HG03103 (cell line): ENCODE results near the gene MUC12.
"Not testable (repeated sequence)": the region's sequence is repeated elsewhere in the genome, so short reads cannot be mapped to it uniquely, and the experiment has no call there.

Experiments
- ATAC-seq: cut with Tn5 transposase; IDR thresholded peaks from one replicate; pipeline ENCODE4 v1.9.1; 2021; ENCODE audit warnings: low read depth; ENCODE audit not compliant: unreplicated experiment

Gene MUC12

DNA sequence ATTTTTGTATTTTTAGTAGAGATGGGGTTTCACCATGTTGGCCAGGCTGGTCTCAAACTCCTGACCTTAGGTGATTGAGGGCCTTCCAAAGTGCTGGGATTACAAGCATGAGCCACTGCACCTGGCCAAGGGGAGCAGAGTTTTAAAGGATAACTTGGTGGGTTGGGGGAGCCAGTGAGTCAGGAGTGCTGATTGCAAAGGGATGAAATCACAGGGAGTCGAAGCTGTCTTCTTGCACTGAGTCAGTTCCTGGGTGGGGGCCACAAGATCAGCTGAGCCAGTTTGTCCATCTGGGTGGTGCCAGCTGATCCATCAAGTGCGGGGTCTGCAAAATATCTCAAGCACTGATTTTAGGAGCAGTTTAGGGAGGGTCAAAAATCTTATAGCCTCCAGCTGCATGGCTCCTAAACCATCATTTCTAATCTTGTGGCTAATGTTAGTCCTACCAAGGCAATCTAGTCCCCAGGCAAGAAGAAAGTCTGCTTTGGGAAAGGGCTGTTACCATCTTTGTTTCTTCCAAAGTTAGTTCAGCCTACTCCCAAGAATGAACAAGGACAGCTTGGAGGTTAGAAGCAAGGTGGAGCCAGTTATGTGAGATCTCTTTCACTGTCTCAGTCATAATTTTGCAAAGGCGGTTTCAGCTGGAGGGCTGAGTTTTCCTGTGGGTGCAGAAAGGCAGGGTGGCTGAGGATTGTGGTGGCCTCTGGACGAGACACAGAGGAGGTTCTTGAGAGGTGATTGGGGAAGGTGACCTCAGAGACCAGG is 15.8 kb downstream of the MUC12 start:
- not testable (repeated sequence) for ATAC-seq

DNA sequence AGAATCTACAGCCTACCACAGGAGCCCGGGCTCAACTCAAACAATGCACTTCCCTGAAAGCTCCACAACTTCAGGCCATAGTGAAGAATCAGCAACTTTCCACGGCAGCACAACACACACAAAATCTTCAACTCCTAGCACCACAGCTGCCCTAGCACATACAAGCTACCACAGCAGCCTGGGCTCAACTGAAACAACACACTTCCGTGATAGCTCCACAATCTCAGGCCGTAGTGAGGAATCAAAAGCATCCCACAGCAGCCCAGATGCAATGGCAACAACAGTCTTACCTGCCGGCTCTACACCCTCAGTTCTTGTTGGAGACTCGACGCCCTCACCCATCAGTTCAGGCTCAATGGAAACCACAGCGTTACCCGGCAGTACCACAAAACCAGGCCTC is 22.3 kb downstream of the MUC12 start:
- no peak for ATAC-seq

DNA sequence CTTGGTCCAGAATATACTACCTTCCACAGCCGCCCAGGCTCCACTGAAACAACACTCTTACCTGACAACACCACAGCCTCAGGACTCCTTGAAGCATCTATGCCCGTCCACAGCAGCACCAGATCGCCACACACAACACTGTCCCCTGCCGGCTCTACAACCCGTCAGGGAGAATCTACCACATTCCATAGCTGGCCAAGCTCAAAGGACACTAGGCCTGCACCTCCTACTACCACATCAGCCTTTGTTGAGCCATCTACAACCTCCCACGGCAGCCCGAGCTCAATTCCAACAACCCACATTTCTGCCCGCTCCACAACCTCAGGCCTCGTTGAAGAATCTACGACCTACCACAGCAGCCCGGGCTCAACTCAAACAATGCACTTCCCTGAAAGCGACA is 22.9 kb downstream of the MUC12 start:
- ATAC-seq, result not testable (repeated sequence)

DNA sequence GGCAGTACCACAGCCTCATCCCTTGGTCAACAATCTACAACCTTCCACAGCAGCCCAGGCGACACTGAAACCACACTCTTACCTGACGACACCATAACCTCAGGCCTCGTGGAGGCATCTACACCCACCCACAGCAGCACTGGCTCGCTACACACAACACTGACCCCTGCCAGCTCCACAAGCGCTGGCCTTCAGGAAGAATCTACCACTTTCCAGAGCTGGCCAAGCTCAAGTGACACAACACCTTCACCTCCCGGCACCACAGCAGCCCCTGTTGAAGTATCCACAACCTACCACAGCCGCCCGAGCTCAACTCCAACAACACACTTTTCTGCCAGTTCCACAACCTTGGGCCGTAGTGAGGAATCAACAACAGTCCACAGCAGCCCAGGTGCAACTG is 25.3 kb downstream of the MUC12 start:
- not testable (repeated sequence) for ATAC-seq

DNA sequence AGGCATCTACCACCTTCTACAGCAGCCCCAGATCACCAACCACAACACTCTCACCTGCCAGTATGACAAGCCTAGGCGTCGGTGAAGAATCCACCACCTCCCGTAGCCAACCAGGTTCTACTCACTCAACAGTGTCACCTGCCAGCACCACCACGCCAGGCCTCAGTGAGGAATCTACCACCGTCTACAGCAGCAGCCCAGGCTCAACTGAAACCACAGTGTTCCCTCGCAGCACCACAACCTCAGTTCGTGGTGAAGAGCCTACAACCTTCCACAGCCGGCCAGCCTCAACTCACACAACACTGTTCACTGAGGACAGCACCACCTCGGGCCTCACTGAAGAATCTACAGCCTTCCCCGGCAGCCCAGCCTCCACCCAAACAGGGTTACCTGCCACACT is 29.2 kb downstream of the MUC12 start:
- not testable (repeated sequence) for ATAC-seq

DNA sequence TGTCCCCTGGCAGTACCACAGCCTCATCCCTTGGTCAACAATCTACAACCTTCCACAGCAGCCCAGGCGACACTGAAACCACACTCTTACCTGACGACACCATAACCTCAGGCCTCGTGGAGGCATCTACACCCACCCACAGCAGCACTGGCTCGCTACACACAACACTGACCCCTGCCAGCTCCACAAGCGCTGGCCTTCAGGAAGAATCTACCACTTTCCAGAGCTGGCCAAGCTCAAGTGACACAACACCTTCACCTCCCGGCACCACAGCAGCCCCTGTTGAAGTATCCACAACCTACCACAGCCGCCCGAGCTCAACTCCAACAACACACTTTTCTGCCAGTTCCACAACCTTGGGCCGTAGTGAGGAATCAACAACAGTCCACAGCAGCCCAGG is 30.0 kb downstream of the MUC12 start:
- not testable (repeated sequence) for ATAC-seq

DNA sequence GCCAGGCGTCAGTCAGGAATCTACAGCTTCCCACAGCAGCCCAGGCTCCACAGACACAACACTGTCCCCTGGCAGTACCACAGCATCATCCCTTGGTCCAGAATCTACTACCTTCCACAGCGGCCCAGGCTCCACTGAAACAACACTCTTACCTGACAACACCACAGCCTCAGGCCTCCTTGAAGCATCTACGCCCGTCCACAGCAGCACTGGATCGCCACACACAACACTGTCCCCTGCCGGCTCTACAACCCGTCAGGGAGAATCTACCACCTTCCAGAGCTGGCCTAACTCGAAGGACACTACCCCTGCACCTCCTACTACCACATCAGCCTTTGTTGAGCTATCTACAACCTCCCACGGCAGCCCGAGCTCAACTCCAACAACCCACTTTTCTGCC is 30.7 kb downstream of the MUC12 start:
- not testable (repeated sequence) for ATAC-seq

DNA sequence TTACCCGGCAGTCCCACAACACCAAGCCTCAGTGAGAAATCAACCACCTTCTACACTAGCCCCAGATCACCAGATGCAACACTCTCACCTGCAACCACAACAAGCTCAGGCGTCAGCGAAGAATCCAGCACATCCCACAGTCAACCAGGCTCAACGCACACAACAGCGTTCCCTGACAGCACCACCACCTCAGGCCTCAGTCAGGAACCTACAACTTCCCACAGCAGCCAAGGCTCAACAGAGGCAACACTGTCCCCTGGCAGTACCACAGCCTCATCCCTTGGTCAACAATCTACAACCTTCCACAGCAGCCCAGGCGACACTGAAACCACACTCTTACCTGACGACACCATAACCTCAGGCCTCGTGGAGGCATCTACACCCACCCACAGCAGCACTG is 33.0 kb downstream of the MUC12 start:
- ATAC-seq, result not testable (repeated sequence)

DNA sequence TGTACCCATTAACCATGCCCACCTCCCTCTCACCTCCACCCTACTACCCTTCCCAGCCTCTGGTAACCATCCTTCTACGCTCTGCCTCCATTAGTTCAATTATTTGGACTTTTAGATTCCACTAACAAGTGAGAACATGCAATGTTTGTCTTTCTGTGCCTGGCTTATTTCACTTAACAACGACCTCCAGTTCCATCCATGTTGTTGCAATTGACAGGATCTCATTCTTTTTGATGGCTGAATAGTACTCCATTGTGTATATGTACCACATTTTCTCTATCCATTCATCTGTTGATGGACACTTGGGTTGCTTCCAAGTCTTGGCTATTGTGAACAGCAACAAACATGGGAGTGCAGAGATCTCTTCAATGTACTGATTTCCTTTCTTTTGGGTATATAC is 38.0 kb downstream of the MUC12 start:
- not testable (repeated sequence) for ATAC-seq

DNA sequence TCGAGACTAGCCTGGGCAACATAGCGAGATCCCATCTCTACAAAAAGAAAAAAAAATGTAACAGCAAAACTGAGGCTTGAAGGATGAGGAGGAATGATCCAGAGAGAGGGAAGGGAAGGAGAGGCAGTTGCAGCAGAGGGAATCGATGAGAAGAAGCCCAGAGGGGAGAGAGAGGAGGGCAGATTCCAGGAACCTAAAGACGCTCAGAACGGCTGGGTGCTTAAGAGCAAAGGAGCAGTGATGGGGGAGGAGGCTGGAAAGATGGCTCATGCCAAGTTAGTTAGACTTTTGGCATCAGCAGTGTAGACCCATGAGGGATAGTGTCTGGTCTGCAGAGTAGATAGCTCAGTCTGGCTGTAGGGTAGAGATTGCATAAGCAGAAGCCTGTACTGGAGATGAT is 40.3 kb downstream of the MUC12 start:
- ATAC-seq, result no peak

DNA sequence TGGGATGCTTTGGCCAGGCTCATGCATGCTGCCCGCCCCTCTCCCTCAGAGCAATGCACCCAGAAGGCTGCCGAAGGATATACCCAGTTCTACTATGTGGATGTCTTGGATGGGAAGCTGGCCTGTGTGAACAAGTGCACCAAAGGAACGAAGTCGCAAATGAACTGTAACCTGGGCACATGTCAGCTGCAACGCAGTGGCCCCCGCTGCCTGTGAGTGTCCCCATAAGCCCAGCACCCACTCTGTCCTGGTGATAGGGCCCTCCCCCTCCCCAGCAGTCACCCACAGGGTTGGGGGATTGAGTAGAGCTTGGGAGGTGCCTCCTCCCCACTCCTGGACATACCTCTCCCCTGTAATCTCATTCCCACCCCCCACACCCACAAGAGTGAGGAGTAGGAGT is 43.6 kb downstream of the MUC12 start:
- no peak for ATAC-seq

DNA sequence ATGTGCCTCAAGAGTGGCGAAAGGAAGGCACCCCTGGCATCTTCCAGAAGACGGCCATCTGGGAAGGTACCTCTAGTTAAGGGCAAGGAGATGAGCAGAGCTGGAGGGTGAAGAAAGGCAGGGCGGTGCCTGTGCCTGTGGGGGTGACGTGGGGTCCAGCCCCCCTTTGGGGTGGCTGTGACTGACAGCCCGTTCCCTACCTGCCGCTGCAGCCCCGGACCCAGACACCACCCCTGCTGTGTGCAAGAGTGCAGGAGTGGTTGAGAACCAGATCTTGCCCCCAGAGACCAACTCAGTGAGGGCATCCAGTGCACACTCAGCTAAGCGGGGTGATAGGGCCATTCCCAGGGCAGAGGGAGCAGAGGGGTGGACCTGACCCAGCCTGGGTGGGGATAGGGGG is 46.3 kb downstream of the MUC12 start:
- no peak for ATAC-seq

DNA sequence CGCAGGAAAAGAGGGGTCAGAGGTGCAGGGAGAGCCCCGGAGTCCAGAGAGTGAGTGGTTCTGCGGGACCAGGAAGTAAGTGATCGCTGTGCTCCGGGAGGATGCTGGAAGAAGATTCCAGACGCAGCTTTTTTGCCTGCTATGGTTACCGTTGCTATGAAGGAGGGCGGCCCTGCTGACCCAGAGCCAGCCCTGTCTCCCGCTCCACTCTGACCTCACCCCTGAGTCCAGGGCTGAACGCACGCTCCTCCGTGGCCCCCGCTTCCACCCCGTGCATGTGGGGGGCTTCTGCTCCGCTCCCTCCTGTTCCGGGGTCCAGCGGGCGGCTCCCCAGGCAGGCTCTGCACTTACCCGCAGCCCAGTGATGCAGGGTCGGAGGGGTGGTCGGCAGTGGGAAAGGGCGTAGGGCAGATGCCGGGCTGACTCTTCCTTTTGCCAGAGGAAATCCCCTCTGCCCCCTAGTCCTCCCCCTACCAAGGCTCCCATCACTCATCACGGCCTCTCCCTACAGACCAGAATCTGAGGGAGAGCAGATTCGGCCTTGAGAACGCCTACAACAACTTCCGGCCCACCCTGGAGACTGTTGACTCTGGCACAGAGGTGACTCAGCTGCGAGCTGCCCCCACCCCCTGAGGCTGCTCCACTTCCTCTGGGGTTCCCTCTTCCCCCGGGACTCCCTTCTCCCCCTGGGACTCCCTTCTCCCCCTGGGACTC is 47.9 kb downstream of the MUC12 start:
- ATAC-seq, result peak; percentile 56

DNA sequence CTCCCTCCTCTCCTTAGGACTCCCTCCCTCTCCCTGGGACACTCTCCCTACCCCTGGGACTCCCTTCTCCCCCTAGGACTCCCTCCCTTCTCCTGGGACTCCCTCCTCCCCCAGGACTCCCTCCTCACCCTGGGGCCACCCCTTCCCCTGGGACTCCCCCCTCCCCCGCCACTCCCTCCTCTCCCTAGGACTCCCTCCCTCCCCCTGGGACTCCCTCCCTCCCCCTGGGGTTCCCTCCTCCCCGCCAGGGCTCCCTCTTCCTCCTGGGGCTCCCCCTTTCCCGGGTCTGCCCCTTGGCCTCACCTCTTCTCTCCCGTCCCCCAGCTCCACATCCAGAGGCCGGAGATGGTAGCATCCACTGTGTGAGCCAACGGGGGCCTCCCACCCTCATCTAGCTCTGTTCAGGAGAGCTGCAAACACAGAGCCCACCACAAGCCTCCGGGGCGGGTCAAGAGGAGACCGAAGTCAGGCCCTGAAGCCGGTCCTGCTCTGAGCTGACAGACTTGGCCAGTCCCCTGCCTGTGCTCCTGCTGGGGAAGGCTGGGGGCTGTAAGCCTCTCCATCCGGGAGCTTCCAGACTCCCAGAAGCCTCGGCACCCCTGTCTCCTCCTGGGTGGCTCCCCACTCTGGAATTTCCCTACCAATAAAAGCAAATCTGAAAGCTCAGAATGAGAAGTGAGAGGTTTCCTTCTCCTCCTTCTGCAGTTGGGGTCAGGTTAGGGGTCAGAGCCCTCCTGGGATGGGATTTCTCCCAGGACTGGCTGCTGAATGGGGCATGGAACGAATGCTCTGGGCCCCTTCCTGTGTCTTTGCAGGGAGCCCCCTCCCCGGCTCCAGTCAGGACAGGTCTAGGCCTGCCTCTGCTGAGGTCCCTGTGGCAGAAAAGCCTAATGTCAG is 49.2 kb downstream of the MUC12 start:
- ATAC-seq, result no peak

DNA sequence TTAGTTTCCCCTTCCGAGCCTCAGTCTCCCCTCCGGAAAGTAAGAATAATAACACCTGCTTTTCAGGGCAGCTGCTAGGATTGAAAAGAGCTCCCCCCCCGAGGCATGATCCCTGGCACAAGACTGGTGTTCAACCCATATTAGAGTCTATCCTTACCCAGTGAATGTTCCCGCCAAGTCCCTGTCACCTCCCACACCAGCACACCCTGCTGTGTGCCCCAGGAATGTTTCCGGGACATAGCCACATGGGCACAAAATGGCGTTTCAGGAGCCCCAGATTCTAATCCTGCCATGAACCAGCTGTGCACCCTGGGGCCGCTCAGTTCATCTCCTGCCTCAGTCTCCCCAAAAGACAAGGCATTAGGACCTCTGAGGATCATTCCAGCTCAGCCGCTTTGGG is 51.1 kb downstream of the MUC12 start:
- no peak for ATAC-seq

DNA sequence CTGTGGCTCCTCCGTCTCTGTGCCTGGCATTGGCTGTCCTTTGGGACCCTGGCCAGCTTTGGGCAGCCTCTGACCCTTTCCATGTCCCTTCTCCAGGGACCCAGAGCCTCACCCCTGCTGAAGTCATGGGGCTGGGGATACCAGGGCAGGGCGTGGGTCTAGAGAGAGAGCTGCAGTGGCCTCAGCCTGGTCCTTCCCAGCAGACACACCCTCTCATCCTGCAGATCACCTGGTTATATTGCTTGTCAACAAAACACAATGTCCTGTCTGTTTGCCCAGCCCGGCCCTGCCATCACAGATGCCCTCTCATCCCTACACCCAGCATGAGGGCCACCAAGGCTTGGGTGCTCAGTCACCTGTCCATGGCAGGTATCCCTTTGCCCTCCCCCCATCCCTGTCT is 52.3 kb downstream of the MUC12 start:
- no peak for ATAC-seq

DNA sequence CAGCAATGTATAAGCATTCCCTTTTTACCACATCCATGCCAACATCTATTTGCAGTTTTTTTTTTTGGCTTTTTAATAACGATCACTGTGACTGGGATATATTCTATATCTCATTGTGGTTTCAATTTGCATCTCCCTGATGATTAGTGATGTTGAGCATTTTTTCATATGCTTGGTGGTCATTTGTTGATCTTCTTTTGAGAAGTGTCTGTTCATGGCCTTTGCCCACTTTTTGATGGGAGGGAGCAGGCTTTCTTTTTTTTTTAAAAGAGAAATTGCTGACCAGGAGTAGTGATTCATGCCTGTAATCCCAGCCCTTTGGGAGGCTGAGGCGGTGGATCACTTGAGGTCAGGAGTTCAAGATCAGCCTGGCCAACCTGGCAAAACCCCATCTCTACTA is 54.5 kb downstream of the MUC12 start:
- no peak for ATAC-seq

DNA sequence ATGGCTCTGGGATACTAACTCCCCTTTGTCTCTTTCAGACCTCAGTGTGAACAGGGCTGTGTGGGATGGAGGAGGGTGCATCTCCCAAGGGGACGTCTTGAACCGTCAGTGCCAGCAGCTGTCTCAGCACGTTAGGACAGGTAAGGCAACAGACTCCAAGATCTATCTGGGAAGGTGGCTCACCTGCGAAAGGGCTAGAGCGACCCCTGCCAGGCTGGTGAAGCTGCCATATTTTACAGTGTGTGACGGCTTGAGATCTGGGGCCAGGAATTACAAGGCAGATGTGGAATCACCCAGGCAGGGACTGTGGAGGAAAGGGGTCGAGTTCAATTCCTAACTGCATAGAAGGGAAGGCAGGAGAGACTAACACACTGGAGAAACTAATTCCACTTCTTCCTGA is 61.7 kb downstream of the MUC12 start:
- no peak for ATAC-seq

DNA sequence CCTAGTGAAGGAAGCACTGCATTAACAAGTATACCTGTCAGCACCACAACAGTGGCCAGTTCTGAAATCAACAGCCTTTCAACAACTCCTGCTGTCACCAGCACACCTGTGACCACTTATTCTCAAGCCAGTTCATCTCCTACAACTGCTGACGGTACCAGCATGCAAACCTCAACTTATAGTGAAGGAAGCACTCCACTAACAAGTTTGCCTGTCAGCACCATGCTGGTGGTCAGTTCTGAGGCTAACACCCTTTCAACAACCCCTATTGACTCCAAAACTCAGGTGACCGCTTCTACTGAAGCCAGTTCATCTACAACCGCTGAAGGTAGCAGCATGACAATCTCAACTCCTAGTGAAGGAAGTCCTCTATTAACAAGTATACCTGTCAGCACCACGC is 66.6 kb downstream of the MUC12 start:
- ATAC-seq, result no peak

DNA sequence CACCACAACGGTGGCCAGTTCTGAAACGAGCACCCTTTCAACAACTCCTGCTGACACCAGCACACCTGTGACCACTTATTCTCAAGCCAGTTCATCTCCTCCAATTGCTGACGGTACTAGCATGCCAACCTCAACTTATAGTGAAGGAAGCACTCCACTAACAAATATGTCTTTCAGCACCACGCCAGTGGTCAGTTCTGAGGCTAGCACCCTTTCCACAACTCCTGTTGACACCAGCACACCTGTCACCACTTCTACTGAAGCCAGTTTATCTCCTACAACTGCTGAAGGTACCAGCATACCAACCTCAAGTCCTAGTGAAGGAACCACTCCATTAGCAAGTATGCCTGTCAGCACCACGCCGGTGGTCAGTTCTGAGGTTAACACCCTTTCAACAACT is 71.9 kb downstream of the MUC12 start:
- not testable (repeated sequence) for ATAC-seq

DNA sequence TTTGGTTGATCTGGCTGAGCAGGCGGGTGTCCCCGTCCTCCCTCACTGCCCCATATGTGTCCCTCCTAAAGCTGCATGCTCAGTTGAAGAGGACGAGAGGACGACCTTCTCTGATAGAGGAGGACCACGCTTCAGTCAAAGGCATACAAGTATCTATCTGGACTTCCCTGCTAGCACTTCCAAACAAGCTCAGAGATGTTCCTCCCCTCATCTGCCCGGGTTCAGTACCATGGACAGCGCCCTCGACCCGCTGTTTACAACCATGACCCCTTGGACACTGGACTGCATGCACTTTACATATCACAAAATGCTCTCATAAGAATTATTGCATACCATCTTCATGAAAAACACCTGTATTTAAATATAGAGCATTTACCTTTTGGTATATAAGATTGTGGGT is 89.0 kb downstream of the MUC12 start:
- ATAC-seq, result no peak
